ENCODE results near the gene APRT. TPM values are rescaled to one million over a fixed set of nuclear protein-coding genes. Genes with fewer than 3 reads are reported as not detected.

The APRT gene
- polyA plus RNA-seq, 1 experiment = 152 TPM

- no peak for DNase-seq (ENCODE audit: low read depth)
- Histone ChIP-seq H3K4me3 (ENCODE audit: low read depth, low read length) (no peak overlapping the region), H3K27me3 (ENCODE audit: control insufficient read depth, insufficient read depth, low read length) (no peaks in the 10 kb centered on the region), H3K36me3 (ENCODE audit: control insufficient read depth, insufficient read depth, low read length) (peaks cover 17% of the 10 kb centered on the region)
- CTCF ChIA-PET = interaction anchor here (2.5 kb wide), 1 partner anchor 11 kb away, joined by 8 read pairs; no protein-coding TSS in a partner anchor
- no peak for TF ChIP-seq CTCF (IDR thresholded peaks at IDR 0.05; ENCODE audit: insufficient read depth, low read depth, low read length)
- POLR2A ChIA-PET = no interaction called here
These were observed 23.7 kb upstream of the APRT start for GRCh38 chr16:88835383-88835782.

- no peak for TF ChIP-seq CTCF (IDR thresholded peaks at IDR 0.05; ENCODE audit: insufficient read depth, low read depth, low read length)
- POLR2A ChIA-PET = no interaction called here
- H3K36me3 ChIP-seq (ENCODE audit: control insufficient read depth, insufficient read depth, low read length) = peaks cover 12% of the 10 kb centered on the region
- no peak overlapping the region for H3K4me3 ChIP-seq (ENCODE audit: low read depth, low read length)
- no peak for DNase-seq (ENCODE audit: low read depth)
- no peaks in the 10 kb centered on the region for H3K27me3 ChIP-seq (ENCODE audit: control insufficient read depth, insufficient read depth, low read length)
- CTCF ChIA-PET = interaction anchor here (2.5 kb wide), 1 partner anchor 12 kb away, joined by 8 read pairs; no protein-coding TSS in a partner anchor
These were observed 22.9 kb upstream of the APRT start for GRCh38 chr16:88834670-88835069.

GRCh38 chr16:88833086-88833485, 21.4 kb upstream of the APRT start:
- no peak for TF ChIP-seq CTCF (IDR thresholded peaks at IDR 0.05; ENCODE audit: insufficient read depth, low read depth, low read length)
- H3K4me3 ChIP-seq (ENCODE audit: low read depth, low read length) = no peak overlapping the region
- CTCF ChIA-PET = interaction anchor here (2.5 kb wide), 1 partner anchor 14 kb away, joined by 8 read pairs; no protein-coding TSS in a partner anchor
- no peaks in the 10 kb centered on the region for H3K27me3 ChIP-seq (ENCODE audit: control insufficient read depth, insufficient read depth, low read length)
- peaks cover 4% of the 10 kb centered on the region for H3K36me3 ChIP-seq (ENCODE audit: control insufficient read depth, insufficient read depth, low read length)
- no peak for DNase-seq (ENCODE audit: low read depth)
- POLR2A ChIA-PET = no interaction called here

GRCh38 chr16:88831838-88832237, 20.1 kb upstream of the APRT start:
- H3K4me3 ChIP-seq (ENCODE audit: low read depth, low read length) = no peak overlapping the region
- POLR2A ChIA-PET = no interaction called here
- TF ChIP-seq CTCF (IDR thresholded peaks at IDR 0.05; ENCODE audit: insufficient read depth, low read depth, low read length) = no peak
- CTCF ChIA-PET = no interaction called here
- DNase-seq (ENCODE audit: low read depth) = no peak
- no peaks in the 10 kb centered on the region for H3K27me3 ChIP-seq (ENCODE audit: control insufficient read depth, insufficient read depth, low read length)
- peaks cover 4% of the 10 kb centered on the region for H3K36me3 ChIP-seq (ENCODE audit: control insufficient read depth, insufficient read depth, low read length)

GRCh38 chr16:88830783-88831182, 19.1 kb upstream of the APRT start:
- Histone ChIP-seq H3K36me3 (ENCODE audit: control insufficient read depth, insufficient read depth, low read length) (peaks cover 3% of the 10 kb centered on the region; the same call in 1 of the 2 replicates), H3K4me3 (ENCODE audit: low read depth, low read length) (no peak overlapping the region), H3K27me3 (ENCODE audit: control insufficient read depth, insufficient read depth, low read length) (no peaks in the 10 kb centered on the region)
- TF ChIP-seq CTCF (IDR thresholded peaks at IDR 0.05; ENCODE audit: insufficient read depth, low read depth, low read length) = no peak
- CTCF ChIA-PET = interaction anchor here (1.3 kb wide), 1 partner anchor 10 kb away, joined by 4 read pairs; no protein-coding TSS in a partner anchor
- DNase-seq (ENCODE audit: low read depth) = no peak
- POLR2A ChIA-PET = no interaction called here

Data from BJ (cell line).